Kidney epithelial cell (primary cell): ENCODE measurements around the gene TMEM232. TPM values are rescaled to one million over a fixed set of nuclear protein-coding genes. Genes with fewer than 3 reads are reported as not detected.

Source experiments
- DNase-seq: peaks from one replicate; pipeline ENCODE4 v3.0.0-alpha.2; 2010; ENCODE audit warnings: low read depth
- H3K27me3 ChIP-seq: 2 replicates; pipeline ENCODE4 v1.6.0; 2011; ENCODE audit warnings: low read length; ENCODE audit not compliant: control insufficient read depth, insufficient read depth
- H3K36me3 ChIP-seq: 2 replicates; pipeline ENCODE4 v1.5.1; 2011; ENCODE audit warnings: low read length; ENCODE audit not compliant: control insufficient read depth, insufficient read depth
- H3K4me3 ChIP-seq: 2 replicates; pipeline ENCODE4 v1.5.1; 2011; ENCODE audit warnings: low read depth, mild to moderate bottlenecking, control low read depth, low read length
- total RNA-seq: library from RNA; depleted of rRNA; stranded (reverse); fragments of >200 nt; gene quantifications from 2 replicates; pipeline ENCODE4 v1.2.3, GENCODE V29; 2015
- TF ChIP-seq, protein P1 (sequence below): IDR thresholded peaks from 2 replicates; pipeline ENCODE4 v1.5.1; 2011; ENCODE audit warnings: mild to moderate bottlenecking, moderate library complexity, low read length, control low read depth, inconsistent platforms; ENCODE audit not compliant: insufficient read depth, poor library complexity, severe bottlenecking

TMEM232 gene
- total RNA-seq, 1 donor from 2014 or later, result 10.9 TPM

DNA sequence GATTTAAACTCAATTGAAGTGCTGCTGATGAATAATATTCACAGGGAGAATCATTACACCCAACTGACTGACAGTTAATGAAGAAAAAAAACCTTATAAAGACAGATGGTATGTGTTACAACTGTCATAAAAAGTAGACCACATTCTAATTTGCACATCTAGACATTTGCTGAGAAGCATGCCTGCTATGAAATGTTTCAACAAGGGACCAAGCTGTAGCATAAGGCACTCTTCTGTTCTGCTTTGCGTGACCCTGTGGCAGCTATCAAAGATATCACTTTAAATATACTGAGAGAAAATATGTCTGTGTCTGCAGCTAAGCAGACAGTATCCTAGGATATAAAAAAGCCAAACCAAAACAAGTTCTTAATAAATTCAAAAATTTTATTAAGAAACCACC lies 153.7 kb downstream of the TMEM232 start:
- no peaks in the 10 kb centered on the region for H3K27me3 ChIP-seq
- TF ChIP-seq, protein P1, sequence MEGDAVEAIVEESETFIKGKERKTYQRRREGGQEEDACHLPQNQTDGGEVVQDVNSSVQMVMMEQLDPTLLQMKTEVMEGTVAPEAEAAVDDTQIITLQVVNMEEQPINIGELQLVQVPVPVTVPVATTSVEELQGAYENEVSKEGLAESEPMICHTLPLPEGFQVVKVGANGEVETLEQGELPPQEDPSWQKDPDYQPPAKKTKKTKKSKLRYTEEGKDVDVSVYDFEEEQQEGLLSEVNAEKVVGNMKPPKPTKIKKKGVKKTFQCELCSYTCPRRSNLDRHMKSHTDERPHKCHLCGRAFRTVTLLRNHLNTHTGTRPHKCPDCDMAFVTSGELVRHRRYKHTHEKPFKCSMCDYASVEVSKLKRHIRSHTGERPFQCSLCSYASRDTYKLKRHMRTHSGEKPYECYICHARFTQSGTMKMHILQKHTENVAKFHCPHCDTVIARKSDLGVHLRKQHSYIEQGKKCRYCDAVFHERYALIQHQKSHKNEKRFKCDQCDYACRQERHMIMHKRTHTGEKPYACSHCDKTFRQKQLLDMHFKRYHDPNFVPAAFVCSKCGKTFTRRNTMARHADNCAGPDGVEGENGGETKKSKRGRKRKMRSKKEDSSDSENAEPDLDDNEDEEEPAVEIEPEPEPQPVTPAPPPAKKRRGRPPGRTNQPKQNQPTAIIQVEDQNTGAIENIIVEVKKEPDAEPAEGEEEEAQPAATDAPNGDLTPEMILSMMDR, result no peak
- H3K4me3 ChIP-seq, result no peak overlapping the region
- no peaks in the 10 kb centered on the region for H3K36me3 ChIP-seq
- DNase-seq, result no peak

DNA sequence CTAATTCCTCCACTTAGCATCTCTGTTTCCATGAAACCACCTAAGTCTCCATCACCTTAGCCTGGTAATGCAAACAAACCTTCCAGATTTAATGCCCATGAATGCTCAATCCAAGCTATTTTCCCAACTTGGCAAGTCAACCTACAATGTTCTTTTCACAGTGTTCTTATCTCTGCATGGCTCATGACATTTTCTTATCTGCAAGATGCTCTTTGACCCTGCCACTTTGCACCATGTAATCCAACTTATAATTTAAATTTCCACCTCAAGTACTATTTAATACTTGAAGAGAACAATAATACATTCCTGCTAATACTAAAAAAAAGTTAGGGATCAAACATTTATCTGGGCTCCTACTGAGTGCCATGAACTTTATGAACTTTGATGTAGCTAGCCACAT lies 164.3 kb downstream of the TMEM232 start:
- TF ChIP-seq, protein P1, result no peak
- no peaks in the 10 kb centered on the region for H3K36me3 ChIP-seq
- no peak for DNase-seq

DNA sequence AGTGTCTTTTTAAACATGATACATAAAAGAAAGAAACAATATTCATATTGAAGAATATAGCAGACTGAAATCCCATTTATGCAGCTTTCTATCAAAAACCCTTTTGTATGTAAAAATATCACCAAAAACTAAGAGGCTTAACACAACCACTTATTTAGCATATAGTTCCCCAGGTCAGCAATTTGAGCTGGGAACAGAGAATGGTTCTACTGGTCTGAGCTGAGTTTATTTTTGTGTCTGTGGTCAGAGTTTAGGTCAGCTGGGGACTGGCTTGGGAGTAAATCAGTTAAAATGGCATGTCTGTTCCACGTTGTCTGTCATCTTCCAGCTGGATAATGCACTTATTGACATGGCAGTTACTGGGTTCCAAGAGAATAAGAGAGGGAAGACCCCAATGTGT lies 165.0 kb downstream of the TMEM232 start:
- Histone ChIP-seq H3K4me3 (no peak overlapping the region), H3K36me3 (no peaks in the 10 kb centered on the region), H3K27me3 (no peaks in the 10 kb centered on the region)
- DNase-seq, result no peak
- TF ChIP-seq, protein P1, result no peak

More for the DNA sequence above, 164.3 kb downstream of the TMEM232 start:
- Histone ChIP-seq H3K27me3 (no peaks in the 10 kb centered on the region), H3K4me3 (no peak overlapping the region)

DNA sequence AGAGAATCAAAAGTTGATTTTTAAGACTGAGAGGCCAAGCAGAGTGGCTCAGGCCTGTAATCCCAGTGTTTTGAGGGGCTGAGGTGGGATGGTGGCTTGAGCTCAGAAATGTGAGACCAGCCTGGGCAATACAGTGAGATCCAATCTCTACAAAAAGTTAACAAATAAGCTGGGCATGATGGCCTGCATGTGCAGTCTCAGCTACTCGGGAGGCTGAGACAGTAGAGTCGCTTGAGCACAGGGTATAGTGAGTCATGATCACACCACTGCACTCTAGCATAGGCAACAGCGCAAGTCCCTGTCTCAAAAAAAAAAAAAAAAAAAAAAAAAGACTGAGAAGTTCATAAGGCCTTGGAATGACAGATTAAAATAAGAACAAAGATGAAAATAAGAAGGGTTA lies 177.2 kb downstream of the TMEM232 start:
- TF ChIP-seq, protein P1, result no peak
- H3K36me3 ChIP-seq, result no peaks in the 10 kb centered on the region
- DNase-seq, result no peak
- no peak overlapping the region for H3K4me3 ChIP-seq
- H3K27me3 ChIP-seq, result no peaks in the 10 kb centered on the region

DNA sequence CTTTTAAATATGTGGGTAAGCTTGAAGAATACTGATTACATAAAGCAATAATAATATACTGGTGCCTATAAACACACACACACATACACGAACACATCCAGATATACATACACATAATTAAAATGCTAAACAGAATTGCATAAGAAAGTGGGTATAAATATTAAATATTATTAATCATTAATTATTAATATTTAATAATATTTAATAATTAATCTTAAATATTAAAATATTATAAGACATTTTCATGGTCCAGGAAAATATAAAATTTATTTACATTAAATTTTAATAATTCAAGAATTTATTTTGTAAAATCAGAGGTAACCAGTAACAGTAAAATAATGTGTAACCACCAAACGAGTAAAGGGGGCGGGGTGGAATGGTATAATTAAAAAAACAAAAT lies 178.3 kb downstream of the TMEM232 start:
- TF ChIP-seq, protein P1, result no peak
- no peak for DNase-seq
- H3K36me3 ChIP-seq, result no peaks in the 10 kb centered on the region
- H3K27me3 ChIP-seq, result no peaks in the 10 kb centered on the region
- H3K4me3 ChIP-seq, result no peak overlapping the region

DNA sequence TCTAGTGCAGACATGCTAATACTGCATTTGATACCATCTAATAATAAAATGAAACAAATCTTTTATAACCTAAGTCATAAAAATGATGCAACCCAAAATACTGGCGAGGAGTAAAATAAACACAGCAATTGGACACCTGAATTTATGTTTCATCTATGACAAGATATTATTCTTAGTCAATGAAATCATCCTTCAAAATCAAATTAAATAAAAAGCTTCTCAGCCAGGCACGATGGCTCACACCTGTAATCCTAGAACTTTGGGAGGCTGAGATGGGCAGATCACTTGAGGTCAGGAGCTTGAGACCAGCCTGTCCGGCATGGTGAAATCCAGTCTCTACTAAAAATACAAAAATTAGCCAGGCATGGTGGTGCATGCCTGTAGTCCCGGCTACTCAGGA lies 179.0 kb downstream of the TMEM232 start:
- DNase-seq, result no peak

More for the DNA sequence above, 179.0 kb downstream of the TMEM232 start:
- Histone ChIP-seq H3K4me3 (no peak overlapping the region), H3K27me3 (no peaks in the 10 kb centered on the region), H3K36me3 (no peaks in the 10 kb centered on the region)
- TF ChIP-seq, protein P1, result no peak
